Neural cell (in vitro differentiated cells): ENCODE results near the gene MSI2. TPM values are rescaled to one million over a fixed set of nuclear protein-coding genes. Genes with fewer than 3 reads are reported as not detected.

Experiments
- H2AFZ ChIP-seq: fragments of 200-600, 300-800 bp; sonication (generic), shearing (Covaris generic); 2 replicates; pipeline ENCODE4 v1.6.0; 2014; ENCODE audit warnings: low read depth, mild to moderate bottlenecking, antibody characterized with exemption, low read length, moderate library complexity
- H3F3A ChIP-seq: fragments of 200-600 bp; shearing (Covaris generic); 2 replicates; pipeline ENCODE4 v1.6.1; 2016; ENCODE audit warnings: mild to moderate bottlenecking, moderate library complexity, mixed read lengths, antibody characterized with exemption, low read length; ENCODE audit not compliant: insufficient read depth, poor library complexity, severe bottlenecking
- H3K27ac ChIP-seq: fragments of 200-600, 300-800 bp; sonication (generic), shearing (Covaris generic); 2 replicates; pipeline ENCODE4 v1.5.1; 2014; ENCODE audit warnings: mild to moderate bottlenecking, low read length, moderate library complexity
- H3K27me3 ChIP-seq: fragments of 300-800, 200-600 bp; sonication (generic), shearing (Covaris generic); 2 replicates; pipeline ENCODE4 v1.6.0; 2014; ENCODE audit warnings: mild to moderate bottlenecking, low read depth, low read length, moderate library complexity; ENCODE audit not compliant: insufficient read depth
- H3K36me3 ChIP-seq: fragments of 300-800, 200-600 bp; sonication (generic), shearing (Covaris generic); 2 replicates; pipeline ENCODE4 v1.5.1; 2014; ENCODE audit warnings: mild to moderate bottlenecking, antibody characterized with exemption, low read length, moderate library complexity; ENCODE audit not compliant: insufficient read depth
- H3K4me2 ChIP-seq: fragments of 300-800, 200-600 bp; sonication (generic), shearing (Covaris generic); 2 replicates; pipeline ENCODE4 v1.6.0; 2014; ENCODE audit warnings: mild to moderate bottlenecking, low read length
- H3K4me3 ChIP-seq: fragments of 300-800, 200-600 bp; sonication (generic), shearing (Covaris generic); 2 replicates; pipeline ENCODE4 v1.5.1; 2014; ENCODE audit warnings: mild to moderate bottlenecking, low read length, moderate library complexity
- H3K79me2 ChIP-seq: fragments of 200-600 bp; shearing (Covaris generic); replicated peaks from 2 replicates; pipeline ENCODE4 v1.6.0; 2014; ENCODE audit warnings: mild to moderate bottlenecking, low read length, moderate library complexity; ENCODE audit not compliant: insufficient read depth
- H3K9ac ChIP-seq: fragments of 300-800, 200-600 bp; sonication (generic), shearing (Covaris generic); 2 replicates; pipeline ENCODE4 v1.6.1; 2016; ENCODE audit warnings: mild to moderate bottlenecking, low read length, mixed read lengths
- H3K9me2 ChIP-seq: fragments of 200-600 bp; shearing (Covaris generic); 2 replicates; pipeline ENCODE4 v1.6.1; 2016; ENCODE audit warnings: mild to moderate bottlenecking, low read length, mixed read lengths; ENCODE audit not compliant: insufficient read depth
- H3K9me3 ChIP-seq: fragments of 200-600, 300-800 bp; sonication (generic), shearing (Covaris generic); 2 replicates; pipeline ENCODE4 v1.6.1; 2016; ENCODE audit warnings: mild to moderate bottlenecking, mixed run types, low read length, moderate library complexity, mixed read lengths
- H4K20me1 ChIP-seq: fragments of 200-600 bp; shearing (Covaris generic); 2 replicates; pipeline ENCODE4 v1.6.1; 2016; ENCODE audit warnings: mild to moderate bottlenecking, mixed run types; ENCODE audit not compliant: insufficient read depth
- EP300 ChIP-seq: fragments of 450-650 bp; conservative IDR thresholded peaks from 2 replicates; pipeline ENCODE4 v1.6.1; 2014; ENCODE audit warnings: antibody characterized with exemption, mild to moderate bottlenecking, moderate library complexity; ENCODE audit not compliant: poor library complexity, severe bottlenecking
- EZH2 ChIP-seq: fragments of 200-600, 300-800 bp; shearing (Covaris generic), sonication (generic); IDR thresholded peaks from 2 replicates; pipeline ENCODE4 v1.6.1; 2014; ENCODE audit warnings: antibody characterized with exemption, low read length, borderline replicate concordance, mild to moderate bottlenecking; ENCODE audit not compliant: insufficient read depth, poor library complexity, severe bottlenecking
- MXI1 ChIP-seq: fragments of 450-650 bp; conservative IDR thresholded peaks from 2 replicates; pipeline ENCODE4 v1.6.1; 2014; ENCODE audit warnings: antibody characterized with exemption, mild to moderate bottlenecking; ENCODE audit not compliant: poor library complexity, severe bottlenecking
- POLR2AphosphoS5 ChIP-seq: IDR thresholded peaks from 2 replicates; pipeline ENCODE4 v1.6.1; 2012
- RAD21 ChIP-seq: fragments of 450-650 bp; conservative IDR thresholded peaks from 2 replicates; pipeline ENCODE4 v1.6.1; 2014; ENCODE audit warnings: antibody characterized with exemption, mild to moderate bottlenecking, moderate library complexity
- TAF1 ChIP-seq: IDR thresholded peaks from 2 replicates; pipeline ENCODE4 v1.6.1; 2012; ENCODE audit warnings: low read depth
- polyA plus RNA-seq: library from polyadenylated mRNA; depleted of rRNA; stranded (reverse); fragments of >200 nt; gene quantifications from 2 replicates; pipeline ENCODE4 v1.2.3, GENCODE V29; 2014
- TF ChIP-seq, protein P1 (sequence below): IDR thresholded peaks from 2 replicates; pipeline ENCODE4 v1.6.1; 2012; ENCODE audit warnings: borderline replicate concordance
- TF ChIP-seq, protein P2 (sequence below): fragments of 450-650 bp; IDR thresholded peaks from 2 replicates; pipeline ENCODE4 v1.5.1; 2014; ENCODE audit warnings: antibody characterized with exemption, mild to moderate bottlenecking, moderate library complexity; ENCODE audit not compliant: poor library complexity, severe bottlenecking

Gene MSI2
- polyA plus RNA-seq, 1 donor from 2014 or later: 61.4 TPM

DNA sequence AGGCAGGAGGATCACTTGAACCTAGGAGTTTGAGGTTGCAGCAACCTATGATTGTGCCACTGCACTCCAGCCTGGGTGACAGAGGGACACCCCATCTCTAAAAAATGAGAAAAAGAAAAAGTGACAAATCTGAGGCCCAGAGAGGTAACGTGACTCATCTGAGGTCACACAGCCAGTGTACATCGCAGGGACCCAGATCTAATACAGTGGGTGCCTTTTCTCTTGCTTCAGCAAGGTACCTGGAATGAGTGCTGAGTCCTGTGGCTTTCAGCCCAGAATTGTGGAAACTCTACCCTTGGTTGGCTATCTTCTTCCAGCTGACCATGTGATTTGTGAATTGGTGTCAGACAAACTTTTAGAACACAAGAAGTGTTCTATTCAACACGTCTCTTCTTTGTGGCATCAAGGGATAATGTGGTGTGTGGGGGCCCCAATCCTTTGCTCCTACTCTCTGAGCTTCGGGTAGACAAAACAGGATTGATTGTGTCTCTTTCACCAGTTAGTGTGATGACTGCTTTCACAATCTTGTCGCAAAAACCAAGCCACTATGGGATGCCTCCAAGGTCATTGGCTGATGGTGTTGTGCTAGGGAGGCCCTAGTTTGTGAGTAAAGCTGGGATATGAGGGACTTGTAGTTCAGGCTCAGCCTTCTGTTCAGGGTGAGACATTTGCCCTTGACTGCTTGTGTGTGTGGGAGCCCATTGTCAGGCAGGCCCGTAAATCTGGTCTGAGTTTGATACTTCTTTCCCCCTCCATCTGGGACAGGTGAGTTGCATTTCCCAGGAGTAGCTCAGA is 71.0 kb downstream of the MSI2 start:
- Histone ChIP-seq H3K27me3 (no peaks in the 10 kb centered on the region), H3K27ac (no peak overlapping the region), H3K4me3 (no peak overlapping the region), H3F3A (no peaks in the 10 kb centered on the region), H4K20me1 (no peaks in the 10 kb centered on the region), H2AFZ (no peak overlapping the region), H3K36me3 (no peaks in the 10 kb centered on the region), H3K79me2 (peaks cover 71% of the 10 kb centered on the region), H3K9me2 (no peaks in the 10 kb centered on the region), H3K9me3 (no peaks in the 10 kb centered on the region), H3K4me2 (no peak overlapping the region), H3K9ac (no peak overlapping the region)
- TF ChIP-seq, protein P1, sequence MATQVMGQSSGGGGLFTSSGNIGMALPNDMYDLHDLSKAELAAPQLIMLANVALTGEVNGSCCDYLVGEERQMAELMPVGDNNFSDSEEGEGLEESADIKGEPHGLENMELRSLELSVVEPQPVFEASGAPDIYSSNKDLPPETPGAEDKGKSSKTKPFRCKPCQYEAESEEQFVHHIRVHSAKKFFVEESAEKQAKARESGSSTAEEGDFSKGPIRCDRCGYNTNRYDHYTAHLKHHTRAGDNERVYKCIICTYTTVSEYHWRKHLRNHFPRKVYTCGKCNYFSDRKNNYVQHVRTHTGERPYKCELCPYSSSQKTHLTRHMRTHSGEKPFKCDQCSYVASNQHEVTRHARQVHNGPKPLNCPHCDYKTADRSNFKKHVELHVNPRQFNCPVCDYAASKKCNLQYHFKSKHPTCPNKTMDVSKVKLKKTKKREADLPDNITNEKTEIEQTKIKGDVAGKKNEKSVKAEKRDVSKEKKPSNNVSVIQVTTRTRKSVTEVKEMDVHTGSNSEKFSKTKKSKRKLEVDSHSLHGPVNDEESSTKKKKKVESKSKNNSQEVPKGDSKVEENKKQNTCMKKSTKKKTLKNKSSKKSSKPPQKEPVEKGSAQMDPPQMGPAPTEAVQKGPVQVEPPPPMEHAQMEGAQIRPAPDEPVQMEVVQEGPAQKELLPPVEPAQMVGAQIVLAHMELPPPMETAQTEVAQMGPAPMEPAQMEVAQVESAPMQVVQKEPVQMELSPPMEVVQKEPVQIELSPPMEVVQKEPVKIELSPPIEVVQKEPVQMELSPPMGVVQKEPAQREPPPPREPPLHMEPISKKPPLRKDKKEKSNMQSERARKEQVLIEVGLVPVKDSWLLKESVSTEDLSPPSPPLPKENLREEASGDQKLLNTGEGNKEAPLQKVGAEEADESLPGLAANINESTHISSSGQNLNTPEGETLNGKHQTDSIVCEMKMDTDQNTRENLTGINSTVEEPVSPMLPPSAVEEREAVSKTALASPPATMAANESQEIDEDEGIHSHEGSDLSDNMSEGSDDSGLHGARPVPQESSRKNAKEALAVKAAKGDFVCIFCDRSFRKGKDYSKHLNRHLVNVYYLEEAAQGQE: no peak
- TF ChIP-seq MXI1: no peak
- TF ChIP-seq EP300: no peak
- no peak for TF ChIP-seq TAF1

DNA sequence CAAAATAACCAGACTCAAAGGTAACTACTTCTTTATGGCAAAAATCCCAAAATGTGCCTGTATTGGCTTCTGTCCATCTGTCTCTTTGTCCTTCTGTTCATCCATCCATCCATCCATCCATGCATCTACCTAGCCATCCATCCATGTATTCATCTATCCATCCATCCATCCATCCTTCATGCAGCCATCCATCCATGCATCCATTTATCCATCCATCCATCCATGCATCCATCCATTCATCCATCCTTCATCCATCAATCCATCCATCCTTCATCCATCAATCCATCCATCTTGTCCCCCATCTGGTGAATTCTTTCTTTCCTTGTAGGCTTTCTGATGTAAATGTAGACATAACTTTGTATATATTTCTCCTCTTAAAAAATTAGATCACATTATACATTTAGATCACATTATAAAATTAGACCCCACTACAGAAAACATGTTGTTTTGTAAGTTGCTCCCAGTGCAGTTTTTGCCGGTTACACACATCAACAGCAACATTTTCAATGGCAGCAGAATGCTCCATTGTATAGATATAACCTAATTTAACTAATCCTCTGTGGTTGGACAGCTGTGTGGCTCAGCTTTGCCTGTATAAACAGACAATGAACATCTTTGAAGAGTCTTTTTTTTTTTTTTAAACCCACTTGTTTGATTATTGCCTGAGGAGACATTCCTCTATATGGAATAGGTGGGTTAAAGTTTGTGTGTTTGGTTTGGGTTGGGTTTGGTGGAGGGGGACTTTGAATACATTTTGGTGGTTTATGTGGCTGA is 72.0 kb downstream of the MSI2 start:
- Histone ChIP-seq H3K27ac (no peak overlapping the region), H3F3A (no peaks in the 10 kb centered on the region), H3K9ac (no peak overlapping the region), H2AFZ (no peak overlapping the region), H3K4me2 (no peak overlapping the region), H3K4me3 (no peak overlapping the region), H4K20me1 (no peaks in the 10 kb centered on the region), H3K79me2 (peaks cover 63% of the 10 kb centered on the region), H3K9me3 (no peaks in the 10 kb centered on the region), H3K9me2 (no peaks in the 10 kb centered on the region), H3K36me3 (no peaks in the 10 kb centered on the region), H3K27me3 (no peaks in the 10 kb centered on the region)
- no peak for TF ChIP-seq TAF1
- no peak for TF ChIP-seq RAD21
- TF ChIP-seq EZH2: no peak

DNA sequence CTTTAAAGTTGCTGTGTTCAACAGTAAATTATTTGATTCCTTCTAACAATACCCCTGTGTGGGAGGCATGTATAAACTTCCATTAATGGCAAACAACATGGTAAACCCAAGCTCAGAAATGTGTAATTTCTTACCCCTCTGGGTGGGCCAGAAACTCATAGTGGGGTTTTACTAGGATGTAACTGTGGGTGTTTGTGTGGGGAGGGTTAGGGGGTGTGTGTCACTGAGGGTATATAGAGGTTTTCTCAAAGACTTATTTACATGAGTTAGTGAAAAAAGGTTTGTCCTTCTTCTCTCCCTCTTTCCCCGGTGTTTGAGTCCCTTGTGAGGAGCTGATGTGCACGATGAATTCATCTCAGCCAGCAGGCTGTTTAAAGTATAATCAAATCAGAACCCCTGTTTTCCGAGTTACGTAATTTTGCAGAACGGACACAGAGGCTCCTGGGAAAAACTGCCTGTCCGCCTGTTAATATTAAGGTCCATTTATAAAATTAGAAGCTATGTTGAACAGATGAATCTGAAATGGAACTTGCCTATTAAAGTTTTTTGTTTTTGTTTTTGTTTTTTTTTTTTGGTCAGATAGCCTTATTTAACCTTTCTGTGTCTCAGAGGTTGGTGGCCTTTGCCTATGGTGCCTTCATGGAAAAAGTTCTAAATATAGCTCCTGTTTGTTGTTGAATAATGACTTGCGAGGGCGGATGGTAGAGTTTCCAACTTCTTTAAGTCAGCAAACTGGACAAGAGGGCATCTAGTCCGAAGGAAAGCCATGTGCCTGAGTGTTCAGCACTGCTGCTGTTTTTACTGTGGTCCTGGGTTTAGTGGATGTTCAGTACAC is 73.3 kb downstream of the MSI2 start:
- no peaks in the 10 kb centered on the region for H3K9me2 ChIP-seq
- peaks cover 68% of the 10 kb centered on the region for H3K79me2 ChIP-seq
- H2AFZ ChIP-seq: no peak overlapping the region
- H3K4me2 ChIP-seq: no peak overlapping the region
- H4K20me1 ChIP-seq: no peaks in the 10 kb centered on the region
- H3F3A ChIP-seq: no peaks in the 10 kb centered on the region
- H3K36me3 ChIP-seq: no peaks in the 10 kb centered on the region
- no peak overlapping the region for H3K27ac ChIP-seq
- no peaks in the 10 kb centered on the region for H3K9me3 ChIP-seq
- no peaks in the 10 kb centered on the region for H3K27me3 ChIP-seq
- H3K9ac ChIP-seq: no peak overlapping the region
- TF ChIP-seq, protein P1: no peak
- TF ChIP-seq, protein P2, sequence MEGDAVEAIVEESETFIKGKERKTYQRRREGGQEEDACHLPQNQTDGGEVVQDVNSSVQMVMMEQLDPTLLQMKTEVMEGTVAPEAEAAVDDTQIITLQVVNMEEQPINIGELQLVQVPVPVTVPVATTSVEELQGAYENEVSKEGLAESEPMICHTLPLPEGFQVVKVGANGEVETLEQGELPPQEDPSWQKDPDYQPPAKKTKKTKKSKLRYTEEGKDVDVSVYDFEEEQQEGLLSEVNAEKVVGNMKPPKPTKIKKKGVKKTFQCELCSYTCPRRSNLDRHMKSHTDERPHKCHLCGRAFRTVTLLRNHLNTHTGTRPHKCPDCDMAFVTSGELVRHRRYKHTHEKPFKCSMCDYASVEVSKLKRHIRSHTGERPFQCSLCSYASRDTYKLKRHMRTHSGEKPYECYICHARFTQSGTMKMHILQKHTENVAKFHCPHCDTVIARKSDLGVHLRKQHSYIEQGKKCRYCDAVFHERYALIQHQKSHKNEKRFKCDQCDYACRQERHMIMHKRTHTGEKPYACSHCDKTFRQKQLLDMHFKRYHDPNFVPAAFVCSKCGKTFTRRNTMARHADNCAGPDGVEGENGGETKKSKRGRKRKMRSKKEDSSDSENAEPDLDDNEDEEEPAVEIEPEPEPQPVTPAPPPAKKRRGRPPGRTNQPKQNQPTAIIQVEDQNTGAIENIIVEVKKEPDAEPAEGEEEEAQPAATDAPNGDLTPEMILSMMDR: no peak
- TF ChIP-seq EP300 (no peak), TAF1 (no peak), POLR2AphosphoS5 (no peak), EZH2 (no peak)
- H3K4me3 ChIP-seq: no peak overlapping the region
